GM23338 (cell line): ENCODE data around the gene TTLL5. TPM values are rescaled to one million over a fixed set of nuclear protein-coding genes. Genes with fewer than 3 reads are reported as not detected.

Experiments used
- ATAC-seq: fragments of 200-7000 bp; cut with Tn5 transposase; 3 replicates; pipeline ENCODE4 v1.9.1; 2020
- DNase-seq: peaks from one replicate; pipeline ENCODE4 v3.0.0-alpha.2; 2015; ENCODE audit warnings: low spot score
- H2AFZ ChIP-seq: fragments of 200-600 bp; sonication (generic); 2 replicates; pipeline ENCODE4 v1.8.0; 2016; ENCODE audit warnings: antibody characterized with exemption, mild to moderate bottlenecking, moderate library complexity
- H3F3A ChIP-seq: fragments of 200-600 bp; sonication (generic); replicated peaks from 2 replicates; pipeline ENCODE4 v1.8.0; 2017; ENCODE audit warnings: antibody characterized with exemption, mixed run types, low read depth
- H3K27ac ChIP-seq: fragments of 200-600 bp; sonication (generic); 2 replicates; pipeline ENCODE4 v1.6.1; 2016; ENCODE audit warnings: low read depth
- H3K27me3 ChIP-seq: fragments of 200-600 bp; sonication (generic); 2 replicates; pipeline ENCODE4 v1.8.0; 2016; ENCODE audit warnings: mild to moderate bottlenecking, mixed run types, moderate library complexity; ENCODE audit not compliant: insufficient read depth
- H3K36me3 ChIP-seq: fragments of 200-600 bp; sonication (generic); 2 replicates; pipeline ENCODE4 v1.8.0; 2016; ENCODE audit warnings: mild to moderate bottlenecking; ENCODE audit not compliant: insufficient read depth
- H3K4me1 ChIP-seq: fragments of 200-600 bp; sonication (generic); 2 replicates; pipeline ENCODE4 v1.8.0; 2016; ENCODE audit warnings: mild to moderate bottlenecking, moderate library complexity; ENCODE audit not compliant: insufficient read depth
- H3K4me2 ChIP-seq: fragments of 200-600 bp; sonication (generic); 2 replicates; pipeline ENCODE4 v1.7.1; 2017; ENCODE audit warnings: mixed run types
- H3K4me3 ChIP-seq: fragments of 200-600 bp; sonication (generic); 2 replicates; pipeline ENCODE4 v1.6.1; 2016; ENCODE audit warnings: mixed run types
- H3K79me2 ChIP-seq: fragments of 200-600 bp; sonication (generic); replicated peaks from 2 replicates; pipeline ENCODE4 v1.8.0; 2017; ENCODE audit warnings: mild to moderate bottlenecking; ENCODE audit not compliant: insufficient read depth
- H3K9me2 ChIP-seq: fragments of 200-600 bp; sonication (generic); 2 replicates; pipeline ENCODE4 v1.8.0; 2017; ENCODE audit not compliant: insufficient read depth
- H4K20me1 ChIP-seq: fragments of 200-600 bp; sonication (generic); replicated peaks from 2 replicates; pipeline ENCODE4 v1.8.0; 2017; ENCODE audit warnings: mild to moderate bottlenecking; ENCODE audit not compliant: insufficient read depth
- H3K27ac Mint-ChIP-seq: 2 replicates; pipeline ENCODE4 v1.8.0; 2020; ENCODE audit warnings: inconsistent platforms, mild to moderate bottlenecking, moderate library complexity, mixed read lengths
- H3K27me3 Mint-ChIP-seq: 3 replicates; pipeline ENCODE4 v1.8.0; 2022; ENCODE audit warnings: low read depth, mild to moderate bottlenecking, moderate library complexity, mixed read lengths, inconsistent platforms; ENCODE audit not compliant: insufficient read depth, poor library complexity
- H3K36me3 Mint-ChIP-seq: 3 replicates; pipeline ENCODE4 v1.8.0; 2021; ENCODE audit warnings: low read depth, mild to moderate bottlenecking, inconsistent platforms, moderate library complexity, mixed read lengths
- H3K4me1 Mint-ChIP-seq: 3 replicates; pipeline ENCODE4 v1.8.0; 2020; ENCODE audit warnings: mild to moderate bottlenecking, inconsistent platforms, mixed read lengths
- H3K4me3 Mint-ChIP-seq: 3 replicates; pipeline ENCODE4 v1.8.0; 2021; ENCODE audit warnings: moderate library complexity, mild to moderate bottlenecking, inconsistent platforms, mixed read lengths
- H3K9me3 Mint-ChIP-seq: 3 replicates; pipeline ENCODE4 v1.8.0; 2020; ENCODE audit warnings: moderate library complexity, mild to moderate bottlenecking, inconsistent platforms, mixed read lengths
- CREB1 ChIP-seq: fragments of 250-450 bp; sonication (Bioruptor Pico); IDR thresholded peaks from 2 replicates; pipeline ENCODE4 v1.5.0; 2020; ENCODE audit warnings: low read depth, mild to moderate bottlenecking, moderate library complexity
- CTCF ChIP-seq, 2 experiments: fragments of 200-600 bp in 1 of 2; sonication (generic) in 1 of 2; conservative IDR thresholded peaks; 2 replicates each; pipeline versions ENCODE4 v1.5.1 to v1.6.1; 2016 to 2017; ENCODE audit warnings: antibody characterized with exemption in 2 of 2, low read depth in 2 of 2, mild to moderate bottlenecking in 2 of 2, moderate library complexity in 1 of 2
- ETS1 ChIP-seq: IDR thresholded peaks from 2 replicates; pipeline ENCODE4 v1.6.1; 2016; ENCODE audit warnings: antibody characterized with exemption
- EZH2 ChIP-seq: fragments of 200-600 bp; sonication (generic); IDR thresholded peaks from one replicate; pipeline ENCODE4 v1.8.0; 2017; ENCODE audit warnings: antibody characterized with exemption, mild to moderate bottlenecking, low read depth; ENCODE audit not compliant: unreplicated experiment
- EZH2phosphoT487 ChIP-seq: fragments of 200-600 bp; sonication (generic); IDR thresholded peaks from one replicate; pipeline ENCODE4 v1.8.1; 2018; ENCODE audit warnings: antibody characterized with exemption; ENCODE audit not compliant: unreplicated experiment
- JUNB ChIP-seq: IDR thresholded peaks from one replicate; pipeline ENCODE4 v1.6.1; 2016; ENCODE audit warnings: antibody characterized with exemption; ENCODE audit not compliant: unreplicated experiment
- NANOG ChIP-seq: IDR thresholded peaks from 2 replicates; pipeline ENCODE4 v1.6.1; 2016; ENCODE audit warnings: antibody characterized with exemption, borderline replicate concordance
- POLR2AphosphoS5 ChIP-seq: IDR thresholded peaks from 2 replicates; pipeline ENCODE4 v1.6.1; 2016; ENCODE audit warnings: antibody characterized with exemption, low read depth
- REST ChIP-seq: IDR thresholded peaks from one replicate; pipeline ENCODE4 v1.6.1; 2018; ENCODE audit warnings: antibody characterized with exemption; ENCODE audit not compliant: unreplicated experiment
- STAT1 ChIP-seq: IDR thresholded peaks from one replicate; pipeline ENCODE4 v1.6.1; 2016; ENCODE audit warnings: antibody characterized with exemption; ENCODE audit not compliant: unreplicated experiment
- ZNF114 ChIP-seq: fragments of 250-450 bp; sonication (Bioruptor Pico); IDR thresholded peaks from 2 replicates; pipeline ENCODE4 v1.5.0; 2020; ENCODE audit warnings: mild to moderate bottlenecking, moderate library complexity
- ZNF331 ChIP-seq: fragments of 250-450 bp; sonication (Bioruptor Pico); IDR thresholded peaks from 2 replicates; pipeline ENCODE4 v1.5.0; 2020; ENCODE audit warnings: low read depth, mild to moderate bottlenecking, moderate library complexity
- ZNF462 ChIP-seq: fragments of 250-450 bp; sonication (Bioruptor Pico); IDR thresholded peaks from 2 replicates; pipeline ENCODE4 v1.5.0; 2020; ENCODE audit warnings: mild to moderate bottlenecking, moderate library complexity
- polyA plus RNA-seq: library from polyadenylated mRNA; unstranded; fragments of >200 nt; fragmentation: Nextera tagmentation; extraction: Ambion mirVana; gene quantifications from 2 replicates; pipeline ENCODE4 v1.2.1, GENCODE V29; 2016
- total RNA-seq: library from RNA; depleted of rRNA; stranded (reverse); fragments of >200 nt; shearing (Covaris generic); gene quantifications from 2 replicates; pipeline ENCODE4 v1.2.3, GENCODE V29; 2014

TTLL5 gene
- total and polyA plus RNA-seq, 2 experiments from 2014 or later = 33.5 to 35.4 TPM

GRCh38 chr14:75672605-75673192, 11.7 kb downstream of the TTLL5 start:
- DNase-seq = no peak
- Histone ChIP-seq H3K79me2 (peaks cover 54% of the 10 kb centered on the region), H3K36me3 (peaks cover 25% of the 10 kb centered on the region), H3K4me3 (no peak overlapping the region), H3K27ac (no peak overlapping the region), H3F3A (no peaks in the 10 kb centered on the region), H3K4me2 (no peak overlapping the region), H3K4me1 (no peaks in the 10 kb centered on the region), H3K27me3 (no peaks in the 10 kb centered on the region), H4K20me1 (peaks cover 17% of the 10 kb centered on the region), H3K9me2 (no peaks in the 10 kb centered on the region), H2AFZ (no peak overlapping the region)
- no peaks in the 10 kb centered on the region for H3K9me3 Mint-ChIP-seq
- ATAC-seq = no peak
- no peak overlapping the region for H3K27ac Mint-ChIP-seq
- H3K36me3 Mint-ChIP-seq = peaks cover 27% of the 10 kb centered on the region
- H3K27me3 Mint-ChIP-seq = peaks cover 2% of the 10 kb centered on the region
- H3K4me1 Mint-ChIP-seq = no peaks in the 10 kb centered on the region
- TF ChIP-seq STAT1 (no peak), ZNF462 (CRISPR knock-in tag) (no peak), EZH2phosphoT487 (no peak), CTCF (conservative IDR thresholded peaks at IDR 0.05; ENCODE audit: low read depth in 2 of 2) (no peak), JUNB (no peak), POLR2AphosphoS5 (no peak), EZH2 (no peak), NANOG (no peak), REST (no peak), ETS1 (no peak), ZNF331 (CRISPR knock-in tag) (no peak), ZNF114 (CRISPR knock-in tag) (no peak), CREB1 (CRISPR knock-in tag) (no peak)
- no peak overlapping the region for H3K4me3 Mint-ChIP-seq
